ENCODE results near the gene NEK10. TPM values are rescaled to one million over a fixed set of nuclear protein-coding genes. Genes with fewer than 3 reads are reported as not detected.
"Not testable (repeated sequence)": the region's sequence is repeated elsewhere in the genome, so short reads cannot be mapped to it uniquely, and the experiment has no call there.

The NEK10 gene
- total and polyA plus RNA-seq, 2 donors from 2014 or later = 1.0 to 4.1 TPM

DNA sequence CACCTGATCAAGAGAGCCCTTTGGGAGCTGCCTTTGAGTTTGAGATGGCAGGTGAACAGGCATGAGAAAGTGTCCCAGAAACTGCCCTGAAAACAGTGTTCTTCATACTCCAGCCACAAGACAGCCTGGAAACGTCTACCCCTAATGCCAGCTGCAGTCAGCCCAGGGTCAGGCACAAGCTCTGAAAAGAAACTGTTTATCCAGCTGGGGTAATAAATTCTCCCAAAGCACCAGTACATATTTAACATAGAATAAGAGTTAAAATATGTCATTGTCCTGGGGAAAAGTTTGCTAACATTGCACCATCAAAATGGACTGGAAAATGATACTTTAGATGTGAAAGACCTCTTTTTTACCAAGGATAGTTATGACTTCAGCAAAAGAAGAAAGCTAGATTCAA is 66.3 kb downstream of the NEK10 start:
- Histone ChIP-seq H3K4me1 (ENCODE audit: control insufficient read depth in 2 of 3, insufficient read depth in 2 of 3, low read depth in 1 of 3, low read length in 3 of 3) (no peaks in the 10 kb centered on the region), H3K27me3 (ENCODE audit: control insufficient read depth, insufficient read depth, low read length) (no peaks in the 10 kb centered on the region), H3K9me3 (ENCODE audit: control insufficient read depth in 2 of 3, insufficient read depth in 1 of 3, low read length in 3 of 3) (peaks cover 0 to 2% (median 0%) of the 10 kb centered on the region in 3 donors), H3K27ac (ENCODE audit: low read depth in 2 of 2, low read length in 2 of 2) (no peak overlapping the region), H3K4me3 (ENCODE audit: low read length in 3 of 3) (no peak overlapping the region), H3K36me3 (ENCODE audit: control insufficient read depth in 2 of 3, insufficient read depth in 3 of 3, low read length in 3 of 3) (no peaks in the 10 kb centered on the region), H3K9ac (ENCODE audit: low read length in 3 of 3) (no peak overlapping the region)
- TF ChIP-seq CTCF (IDR thresholded peaks at IDR 0.05; ENCODE audit: borderline replicate concordance, extremely low read depth, insufficient read depth) = no peak
- no peak for DNase-seq
- intact Hi-C loops (cut with DNase I) = no loop called here
- FAIRE-seq = no peak

- intact Hi-C loops (cut with DNase I); FAIRE-seq: not testable (repeated sequence)
Observed at GRCh38 chr3:27298981-27299380, 70.2 kb downstream of the NEK10 start.

DNA sequence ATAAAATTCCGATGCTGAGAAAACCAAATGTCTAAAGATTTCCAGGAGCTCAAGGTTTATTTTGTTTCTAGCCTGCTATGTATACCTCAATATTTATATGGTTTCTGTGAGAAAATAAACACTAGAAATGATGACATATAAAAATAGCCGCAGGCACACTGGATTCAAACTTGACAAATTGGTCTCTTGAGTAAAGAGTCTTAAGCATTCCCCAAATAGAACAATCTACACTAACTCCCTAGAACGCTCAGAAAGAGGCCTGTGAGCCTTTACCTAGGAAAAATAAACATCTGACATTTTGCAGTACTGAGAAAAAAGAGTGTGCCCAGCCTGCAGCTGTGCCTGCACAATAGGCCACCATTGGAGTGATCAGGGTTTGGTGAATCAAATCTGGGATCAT is 75.2 kb downstream of the NEK10 start:
- DNase-seq (peak in 1 of 5 donors; percentile 16), FAIRE-seq (no peak)
- Histone ChIP-seq H3K9ac (ENCODE audit: low read length in 3 of 3) (no peak overlapping the region), H3K36me3 (ENCODE audit: control insufficient read depth in 2 of 3, insufficient read depth in 3 of 3, low read length in 3 of 3) (no peaks in the 10 kb centered on the region), H3K4me1 (ENCODE audit: control insufficient read depth in 2 of 3, insufficient read depth in 2 of 3, low read depth in 1 of 3, low read length in 3 of 3) (no peaks in the 10 kb centered on the region), H3K9me3 (ENCODE audit: control insufficient read depth in 2 of 3, insufficient read depth in 1 of 3, low read length in 3 of 3) (no peaks in the 10 kb centered on the region), H3K27ac (ENCODE audit: low read depth in 2 of 2, low read length in 2 of 2) (no peak overlapping the region), H3K4me3 (ENCODE audit: low read length in 3 of 3) (no peak overlapping the region), H3K27me3 (ENCODE audit: control insufficient read depth, insufficient read depth, low read length) (no peaks in the 10 kb centered on the region)
- intact Hi-C loops (cut with DNase I) = no loop called here
- no peak for TF ChIP-seq CTCF (IDR thresholded peaks at IDR 0.05; ENCODE audit: borderline replicate concordance, extremely low read depth, insufficient read depth)

More at GRCh38 chr3:27298981-27299380, 70.2 kb downstream of the NEK10 start:
- H3K9ac ChIP-seq (ENCODE audit: low read length in 3 of 3); H3K9me3 ChIP-seq (ENCODE audit: control insufficient read depth in 2 of 3, insufficient read depth in 1 of 3, low read length in 3 of 3); H3K36me3 ChIP-seq (ENCODE audit: control insufficient read depth in 2 of 3, insufficient read depth in 3 of 3, low read length in 3 of 3); H3K4me1 ChIP-seq (ENCODE audit: control insufficient read depth in 2 of 3, insufficient read depth in 2 of 3, low read depth in 1 of 3, low read length in 3 of 3); DNase-seq; H3K4me3 ChIP-seq (ENCODE audit: low read length in 3 of 3); H3K27ac ChIP-seq (ENCODE audit: low read depth in 2 of 2, low read length in 2 of 2); H3K27me3 ChIP-seq (ENCODE audit: control insufficient read depth, insufficient read depth, low read length): not testable (repeated sequence)

DNA sequence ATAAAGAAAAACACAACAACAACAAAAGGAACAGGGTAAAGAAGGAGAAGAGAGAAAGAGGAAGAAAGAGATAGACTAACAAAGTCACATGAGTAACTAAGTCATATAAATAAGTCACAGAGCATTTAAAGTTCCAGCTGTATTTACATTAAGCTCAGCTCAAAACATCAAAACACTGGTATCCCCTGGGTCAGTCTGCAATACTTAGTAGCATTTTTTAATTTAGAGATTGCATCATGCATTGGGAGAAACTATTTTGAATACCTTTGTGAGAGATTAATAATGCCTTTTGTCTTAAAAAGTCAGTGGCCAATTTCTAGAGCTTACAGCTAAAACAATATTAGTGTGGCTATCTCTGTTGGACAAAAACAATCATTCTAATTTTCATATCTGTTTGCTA is 78.4 kb downstream of the NEK10 start:
- Histone ChIP-seq H3K4me3 (ENCODE audit: low read length in 3 of 3) (no peak overlapping the region), H3K27me3 (ENCODE audit: control insufficient read depth, insufficient read depth, low read length) (no peaks in the 10 kb centered on the region), H3K27ac (ENCODE audit: low read depth in 2 of 2, low read length in 2 of 2) (no peak overlapping the region), H3K9ac (ENCODE audit: low read length in 3 of 3) (no peak overlapping the region), H3K36me3 (ENCODE audit: control insufficient read depth in 2 of 3, insufficient read depth in 3 of 3, low read length in 3 of 3) (no peaks in the 10 kb centered on the region), H3K4me1 (ENCODE audit: control insufficient read depth in 2 of 3, insufficient read depth in 2 of 3, low read depth in 1 of 3, low read length in 3 of 3) (no peaks in the 10 kb centered on the region), H3K9me3 (ENCODE audit: control insufficient read depth in 2 of 3, insufficient read depth in 1 of 3, low read length in 3 of 3) (no peaks in the 10 kb centered on the region)
- FAIRE-seq = no peak
- intact Hi-C loops (cut with DNase I) = no loop called here
- no peak for DNase-seq
- no peak for TF ChIP-seq CTCF (IDR thresholded peaks at IDR 0.05; ENCODE audit: borderline replicate concordance, extremely low read depth, insufficient read depth)
